K562 (cell line): ENCODE measurements around the gene XRN1.

ENCODE experiments used
- RFX1 ChIP-seq: fragments of 450-650 bp; IDR thresholded peaks from 2 replicates; pipeline ENCODE4 v1.6.1; 2016; ENCODE audit warnings: mild to moderate bottlenecking, moderate library complexity
- SETDB1 ChIP-seq: IDR thresholded peaks from one replicate; pipeline ENCODE4 v1.6.1; 2012; ENCODE audit warnings: low read length, control low read depth, inconsistent platforms
- ZNF232 ChIP-seq: sonication (generic); formaldehyde crosslinking; IDR thresholded peaks from 2 replicates; pipeline ENCODE4 v1.8.0; 2022; ENCODE audit warnings: mild to moderate bottlenecking, missing genetic modification reagents
- ZNF431 ChIP-seq: sonication (generic); formaldehyde crosslinking; IDR thresholded peaks from 2 replicates; pipeline ENCODE4 v1.8.0; 2022; ENCODE audit warnings: mild to moderate bottlenecking, missing genetic modification reagents

GRCh38 chr3:142281474-142281873, 166.4 kb downstream of the XRN1 start:
- TF ChIP-seq ZNF232 = no peak
- no peak for TF ChIP-seq RFX1
- TF ChIP-seq ZNF431 (CRISPR knock-in tag) = no peak
- no peak for TF ChIP-seq SETDB1
